Caco-2 (cell line): Measurements from ENCODE around the gene CACNB1. TPM values are rescaled to one million over a fixed set of nuclear protein-coding genes. Genes with fewer than 3 reads are reported as not detected.

Experiments
- BruUV-seq: library from RNA; stranded (reverse); fragments of 400-500 nt; replicated peaks from 2 replicates; lab custom pipeline; 2021; lab: Mats Ljungman, UMichigan
- CTCF ChIA-PET: fragments of 300-600 bp; sonication (Branson Sonifier 250); formaldehyde crosslinking; loops from one replicate; lab custom pipeline; 2022; ENCODE audit warnings: antibody characterized with exemption; lab: Charles Lee
- POLR2A ChIA-PET: fragments of 300-600 bp; sonication (Branson Sonifier 250); formaldehyde crosslinking; loops from one replicate; lab custom pipeline; 2022; ENCODE audit warnings: antibody characterized with exemption; lab: Charles Lee
- DNase-seq, 2 experiments: peaks; one replicate each; pipeline versions ENCODE4 v3.0.0 to v3.0.0-alpha.2; 2020 to 2022
- H3K27me3 ChIP-seq: replicated peaks from 2 replicates; pipeline ENCODE4 v1.6.0; 2011; ENCODE audit warnings: low read length; ENCODE audit not compliant: control insufficient read depth, insufficient read depth
- H3K36me3 ChIP-seq: 2 replicates; pipeline ENCODE4 v1.5.1; 2011; ENCODE audit warnings: low read length; ENCODE audit not compliant: control insufficient read depth, insufficient read depth
- H3K4me1 ChIP-seq: fragments of 250-450 bp; sonication (Bioruptor Pico); 2 replicates; pipeline ENCODE4 v1.5.1; 2020; ENCODE audit warnings: mild to moderate bottlenecking
- H3K4me3 ChIP-seq: 2 replicates; pipeline ENCODE4 v1.5.1; 2011; ENCODE audit warnings: low read depth, mild to moderate bottlenecking, control low read depth, low read length
- H3K9me3 ChIP-seq: fragments of 250-450 bp; sonication (Bioruptor Pico); 2 replicates; pipeline ENCODE4 v1.5.1; 2020; ENCODE audit warnings: mild to moderate bottlenecking, moderate library complexity
- H3K27ac Mint-ChIP-seq: one replicate; pipeline ENCODE4 v1.8.0; 2022; ENCODE audit warnings: mixed read lengths; ENCODE audit not compliant: unreplicated experiment
- H3K27me3 Mint-ChIP-seq: one replicate; pipeline ENCODE4 v1.8.0; 2022; ENCODE audit warnings: mixed read lengths; ENCODE audit not compliant: insufficient read depth, unreplicated experiment
- H3K36me3 Mint-ChIP-seq: one replicate; pipeline ENCODE4 v1.8.0; 2022; ENCODE audit warnings: mild to moderate bottlenecking, mixed read lengths; ENCODE audit not compliant: insufficient read depth, unreplicated experiment
- H3K4me1 Mint-ChIP-seq: one replicate; pipeline ENCODE4 v1.8.0; 2022; ENCODE audit warnings: low read depth, mixed read lengths; ENCODE audit not compliant: unreplicated experiment
- H3K4me3 Mint-ChIP-seq: one replicate; pipeline ENCODE4 v1.8.0; 2022; ENCODE audit warnings: mild to moderate bottlenecking, moderate library complexity, mixed read lengths; ENCODE audit not compliant: unreplicated experiment
- H3K9me3 Mint-ChIP-seq: one replicate; pipeline ENCODE4 v1.8.0; 2022; ENCODE audit warnings: mixed read lengths; ENCODE audit not compliant: unreplicated experiment
- CTCF ChIP-seq, 2 experiments: fragments of 200-600 bp in 1 of 2; IDR thresholded peaks; 1 replicate in 1 of 2; 2 replicates in 1 of 2; pipeline versions ENCODE4 v1.5.1 to v1.8.0; 2011 to 2022; ENCODE audit warnings: antibody characterized with exemption in 1 of 2, control low read depth in 1 of 2, inconsistent platforms in 1 of 2, low read depth in 1 of 2, low read length in 1 of 2, mild to moderate bottlenecking in 1 of 2, moderate library complexity in 1 of 2; ENCODE audit not compliant: insufficient read depth in 1 of 2, severe bottlenecking in 1 of 2, unreplicated experiment in 1 of 2
- intact Hi-C: fragments of 100-400 bp; cut with micrococcal nuclease; formaldehyde crosslinking; loops from one replicate; pipeline ENCODE4 v1.10.0; 2022; ENCODE audit not compliant: unreplicated experiment
- total RNA-seq: library from RNA; stranded (reverse); gene quantifications from 2 replicates; pipeline ENCODE4 v1.2.3, GENCODE V29; 2022

CACNB1 gene
- total RNA-seq, 1 experiment from 2014 or later: 7.0 TPM

- CTCF ChIA-PET: interaction anchor here (1.2 kb wide), 1 partner anchor 164 kb away, joined by 3 read pairs; no protein-coding TSS in a partner anchor
These were observed 50.0 kb downstream of the CACNB1 start for GRCh38 chr17:39147221-39148185.

GRCh38 chr17:39146273-39146672, 51.2 kb downstream of the CACNB1 start:
- H3K27ac Mint-ChIP-seq: no peak overlapping the region
- no peak overlapping the region for H3K4me3 ChIP-seq
- H3K4me1 ChIP-seq: no peaks in the 10 kb centered on the region
- peaks cover 7% of the 10 kb centered on the region for H3K27me3 Mint-ChIP-seq
- H3K4me3 Mint-ChIP-seq: no peak overlapping the region
- ChIA-PET POLR2A (no interaction called here), CTCF (no interaction called here)
- H3K9me3 ChIP-seq: no peaks in the 10 kb centered on the region
- H3K36me3 ChIP-seq: no peaks in the 10 kb centered on the region
- no peaks in the 10 kb centered on the region for H3K36me3 Mint-ChIP-seq
- intact Hi-C loops: no loop called here
- H3K9me3 Mint-ChIP-seq: no peaks in the 10 kb centered on the region
- DNase-seq: no peak
- H3K4me1 Mint-ChIP-seq: no peaks in the 10 kb centered on the region
- no peak for TF ChIP-seq CTCF (IDR thresholded peaks at IDR 0.05; ENCODE audit: insufficient read depth in 1 of 2, low read depth in 1 of 2, low read length in 1 of 2, severe bottlenecking in 1 of 2, unreplicated experiment in 1 of 2)
- H3K27me3 ChIP-seq: peaks cover 5% of the 10 kb centered on the region; the same call in 1 of the 2 replicates
- no TSS peak for BruUV-seq

More at GRCh38 chr17:39147221-39148185, 50.0 kb downstream of the CACNB1 start:
- H3K27me3 Mint-ChIP-seq: peaks cover 7% of the 10 kb centered on the region
- Histone ChIP-seq H3K4me1 (peaks cover 4% of the 10 kb centered on the region), H3K27me3 (peaks cover 5% of the 10 kb centered on the region; the same call in 1 of the 2 replicates), H3K36me3 (no peaks in the 10 kb centered on the region), H3K4me3 (no peak overlapping the region), H3K9me3 (no peaks in the 10 kb centered on the region)
- no peak overlapping the region for H3K4me3 Mint-ChIP-seq
- intact Hi-C loops: no loop called here
- no peak for DNase-seq
- peaks cover under 1% of the 10 kb centered on the region for H3K36me3 Mint-ChIP-seq
- POLR2A ChIA-PET: no interaction called here
- H3K27ac Mint-ChIP-seq: no peak overlapping the region
- no peaks in the 10 kb centered on the region for H3K9me3 Mint-ChIP-seq
- BruUV-seq: no TSS peak
- no peak for TF ChIP-seq CTCF (IDR thresholded peaks at IDR 0.05; ENCODE audit: insufficient read depth in 1 of 2, low read depth in 1 of 2, low read length in 1 of 2, severe bottlenecking in 1 of 2, unreplicated experiment in 1 of 2)
- peaks cover 8% of the 10 kb centered on the region for H3K4me1 Mint-ChIP-seq

DNA sequence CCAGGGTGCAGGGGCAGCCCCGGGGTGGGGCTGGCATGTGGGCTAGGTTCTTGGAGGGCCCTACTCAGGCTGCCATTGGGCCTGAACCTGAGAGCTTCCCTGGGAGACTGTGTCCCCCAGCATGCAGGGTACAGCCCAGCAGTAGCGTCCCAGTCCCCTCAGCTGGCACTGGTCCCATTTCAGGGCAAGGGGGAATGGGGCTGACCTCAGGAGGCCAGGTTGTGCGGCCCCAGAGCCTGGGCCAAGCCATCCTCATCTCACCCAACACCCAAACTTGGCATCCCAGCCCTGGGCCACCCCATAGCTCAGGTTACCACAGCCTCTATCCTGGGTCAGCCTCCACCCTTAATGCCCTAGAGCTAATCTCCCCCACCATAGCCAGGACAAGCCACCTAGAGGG, 52.3 kb downstream of the CACNB1 start:
- no peak for DNase-seq
- Mint-ChIP-seq H3K9me3 (no peaks in the 10 kb centered on the region), H3K27ac (no peak overlapping the region), H3K4me1 (no peaks in the 10 kb centered on the region), H3K36me3 (no peaks in the 10 kb centered on the region), H3K4me3 (no peak overlapping the region), H3K27me3 (peaks cover 2% of the 10 kb centered on the region)
- Histone ChIP-seq H3K27me3 (no peaks in the 10 kb centered on the region; the same call in 1 of the 2 replicates), H3K9me3 (no peaks in the 10 kb centered on the region), H3K36me3 (no peaks in the 10 kb centered on the region), H3K4me3 (no peak overlapping the region), H3K4me1 (no peaks in the 10 kb centered on the region)
- TF ChIP-seq CTCF (IDR thresholded peaks at IDR 0.05; ENCODE audit: insufficient read depth in 1 of 2, low read depth in 1 of 2, low read length in 1 of 2, severe bottlenecking in 1 of 2, unreplicated experiment in 1 of 2): no peak
- no TSS peak for BruUV-seq
- intact Hi-C loops: no loop called here
- CTCF ChIA-PET: interaction anchor here (1.4 kb wide), 1 partner anchor 162 kb away, joined by 6 read pairs; no protein-coding TSS in a partner anchor
- POLR2A ChIA-PET: interaction anchor here (0.5 kb wide), 1 partner anchor 332 kb away, joined by 4 read pairs; no protein-coding TSS in a partner anchor
